Fibroblast of lung (primary cell): ENCODE data around the gene MTHFR. TPM values are rescaled to one million over a fixed set of nuclear protein-coding genes. Genes with fewer than 3 reads are reported as not detected.

Source experiments
- DNase-seq, 2 donors: peaks; one replicate each; pipeline versions ENCODE4 v3.0.0 to v3.0.0-alpha.2; 2010; ENCODE audit warnings: low read depth in 2 of 2
- H2AFZ ChIP-seq: 2 replicates; pipeline ENCODE4 v1.5.1; 2012; ENCODE audit warnings: low read length, control low read depth, inconsistent platforms
- H3K27ac ChIP-seq: 2 replicates; pipeline ENCODE4 v1.5.1; 2011; ENCODE audit warnings: low read length, control low read depth; ENCODE audit not compliant: insufficient read depth
- H3K27me3 ChIP-seq: 2 replicates; pipeline ENCODE4 v1.5.1; 2011; ENCODE audit warnings: mild to moderate bottlenecking, low read length; ENCODE audit not compliant: control insufficient read depth, insufficient read depth
- H3K36me3 ChIP-seq: 2 replicates; pipeline ENCODE4 v1.5.1; 2011; ENCODE audit warnings: low read length; ENCODE audit not compliant: control insufficient read depth, insufficient read depth
- H3K4me1 ChIP-seq: 2 replicates; pipeline ENCODE4 v1.5.1; 2011; ENCODE audit warnings: low read length; ENCODE audit not compliant: control insufficient read depth, insufficient read depth; ENCODE audit errors: extremely low read depth
- H3K4me2 ChIP-seq: 2 replicates; pipeline ENCODE4 v1.5.1; 2011; ENCODE audit warnings: low read length, control low read depth; ENCODE audit not compliant: insufficient read depth; ENCODE audit errors: extremely low read depth
- H3K4me3 ChIP-seq, 4 experiments: fragments of 200-600 bp in 1 of 4; sonication (generic) in 1 of 4; replicated peaks in 1 of 4; 2 replicates each; pipeline ENCODE4 v1.5.1; 2011 to 2016; ENCODE audit warnings: low read length in 4 of 4, low read depth in 3 of 4, mild to moderate bottlenecking in 3 of 4, control low read depth in 2 of 4, inconsistent platforms in 1 of 4, mixed read lengths in 1 of 4; ENCODE audit not compliant: insufficient read depth in 1 of 4; ENCODE audit errors: control extremely low read depth in 1 of 4
- H3K79me2 ChIP-seq: 2 replicates; pipeline ENCODE4 v1.5.1; 2012; ENCODE audit warnings: mild to moderate bottlenecking, low read length, inconsistent platforms; ENCODE audit not compliant: control insufficient read depth, insufficient read depth
- H3K9ac ChIP-seq: 2 replicates; pipeline ENCODE4 v1.5.1; 2011; ENCODE audit warnings: mild to moderate bottlenecking, low read length, control low read depth; ENCODE audit not compliant: insufficient read depth
- H3K9me3 ChIP-seq: 2 replicates; pipeline ENCODE4 v1.5.1; 2012; ENCODE audit warnings: low read depth, low read length; ENCODE audit not compliant: control insufficient read depth, insufficient read depth
- H4K20me1 ChIP-seq: 2 replicates; pipeline ENCODE4 v1.5.1; 2011; ENCODE audit warnings: low read length; ENCODE audit not compliant: control insufficient read depth, insufficient read depth; ENCODE audit errors: extremely low read depth
- EZH2 ChIP-seq: IDR thresholded peaks from 2 replicates; pipeline ENCODE4 v1.5.1; 2012; ENCODE audit warnings: low read length, control low read depth, mild to moderate bottlenecking; ENCODE audit errors: missing control alignments
- polyA plus RNA-seq, 2 donors: library from polyadenylated mRNA; depleted of rRNA in 1 of 2; stranded (reverse) in 1 of 2; unstranded in 1 of 2; fragments of >200 nt; gene quantifications; 2 replicates each; pipeline ENCODE4 v1.2.1, GENCODE V29; 2011 to 2012; ENCODE audit warnings: missing spikeins in 1 of 2
- total RNA-seq: library from RNA; depleted of rRNA; stranded (reverse); fragments of >200 nt; gene quantifications from 2 replicates; pipeline ENCODE4 v1.2.1, GENCODE V29; 2014
- TF ChIP-seq, protein P1 (sequence below), 2 donors: IDR thresholded peaks in 1 of 2; conservative IDR thresholded peaks in 1 of 2; 1 replicate in 1 of 2; 2 replicates in 1 of 2; pipeline ENCODE4 v1.5.1; 2011 to 2012; ENCODE audit warnings: low read length in 2 of 2, control low read depth in 1 of 2, inconsistent platforms in 1 of 2, low read depth in 1 of 2, mild to moderate bottlenecking in 1 of 2

MTHFR gene
- total and polyA plus RNA-seq, 2 donors (not counting 1 experiment from before 2014, with no cell fraction given): 16.3 to 87.4 TPM

DNA sequence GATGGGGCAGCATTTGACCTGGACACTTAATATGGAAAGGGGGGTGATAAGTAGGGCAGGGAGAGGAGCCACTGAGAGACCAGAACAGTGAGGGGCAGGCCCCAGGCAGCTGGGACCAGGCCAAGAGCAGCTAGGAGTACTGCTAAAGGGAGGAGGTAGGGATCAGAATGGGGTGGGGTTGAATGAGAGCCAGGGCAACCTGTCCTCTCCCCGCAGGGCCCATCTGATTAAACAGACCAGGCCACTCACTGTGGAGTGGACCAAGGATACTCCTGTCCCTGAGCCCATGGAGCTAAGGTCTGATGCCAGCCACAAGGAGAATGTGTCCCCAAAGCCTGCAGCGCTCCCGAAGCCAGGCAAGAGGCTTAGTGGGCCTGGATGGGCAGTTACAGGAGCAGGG is 41.6 kb downstream of the MTHFR start:
- Histone ChIP-seq H3K9me3 (no peaks in the 10 kb centered on the region), H3K36me3 (no peaks in the 10 kb centered on the region), H4K20me1 (no peaks in the 10 kb centered on the region), H2AFZ (no peak overlapping the region), H3K4me2 (no peak overlapping the region), H3K27ac (no peak overlapping the region), H3K27me3 (peaks cover 14% of the 10 kb centered on the region), H3K79me2 (no peaks in the 10 kb centered on the region), H3K9ac (no peak overlapping the region), H3K4me1 (no peaks in the 10 kb centered on the region), H3K4me3 (no peak overlapping the region)
- no peak for TF ChIP-seq EZH2
- TF ChIP-seq, protein P1, sequence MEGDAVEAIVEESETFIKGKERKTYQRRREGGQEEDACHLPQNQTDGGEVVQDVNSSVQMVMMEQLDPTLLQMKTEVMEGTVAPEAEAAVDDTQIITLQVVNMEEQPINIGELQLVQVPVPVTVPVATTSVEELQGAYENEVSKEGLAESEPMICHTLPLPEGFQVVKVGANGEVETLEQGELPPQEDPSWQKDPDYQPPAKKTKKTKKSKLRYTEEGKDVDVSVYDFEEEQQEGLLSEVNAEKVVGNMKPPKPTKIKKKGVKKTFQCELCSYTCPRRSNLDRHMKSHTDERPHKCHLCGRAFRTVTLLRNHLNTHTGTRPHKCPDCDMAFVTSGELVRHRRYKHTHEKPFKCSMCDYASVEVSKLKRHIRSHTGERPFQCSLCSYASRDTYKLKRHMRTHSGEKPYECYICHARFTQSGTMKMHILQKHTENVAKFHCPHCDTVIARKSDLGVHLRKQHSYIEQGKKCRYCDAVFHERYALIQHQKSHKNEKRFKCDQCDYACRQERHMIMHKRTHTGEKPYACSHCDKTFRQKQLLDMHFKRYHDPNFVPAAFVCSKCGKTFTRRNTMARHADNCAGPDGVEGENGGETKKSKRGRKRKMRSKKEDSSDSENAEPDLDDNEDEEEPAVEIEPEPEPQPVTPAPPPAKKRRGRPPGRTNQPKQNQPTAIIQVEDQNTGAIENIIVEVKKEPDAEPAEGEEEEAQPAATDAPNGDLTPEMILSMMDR (conservative IDR thresholded peaks at IDR 0.05 in 1 of 2, IDR thresholded peaks at IDR 0.05 in 1 of 2; ENCODE audit: low read depth in 1 of 2, low read length in 2 of 2): no peak
- DNase-seq: no peak

DNA sequence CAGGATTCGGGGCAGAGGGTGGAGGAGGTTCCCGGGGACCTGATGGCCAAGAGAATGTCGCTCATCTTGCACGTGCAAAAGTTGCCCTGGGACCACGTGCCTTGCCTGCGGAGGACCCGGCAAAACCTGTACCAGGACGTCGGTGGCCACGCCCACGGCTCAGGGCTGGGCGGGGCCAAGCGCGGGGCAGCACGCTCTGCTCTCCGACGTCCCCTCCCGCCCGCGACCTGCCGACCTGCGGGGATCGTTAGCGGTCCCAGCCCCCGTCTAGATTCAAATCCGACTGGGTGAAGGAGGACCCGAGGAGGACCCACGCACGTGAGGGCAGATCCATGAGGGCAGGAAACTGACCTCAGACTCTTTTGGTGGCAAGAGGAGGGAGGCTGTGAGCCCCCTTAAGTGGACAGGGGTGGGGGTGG is 43.8 kb downstream of the MTHFR start, which contains the start of gene C1orf167:
C1orf167 (plus strand) TSS at position 206 of the 419 bp plus-strand sequence. CDS start 2,208 bp downstream, outside the sequence.
- Histone ChIP-seq H3K36me3 (no peaks in the 10 kb centered on the region), H3K9ac (no peak within 1 kb of the TSS), H2AFZ (no peak within 1 kb of the TSS), H3K4me2 (no peak within 1 kb of the TSS), H3K27me3 (peaks cover 8% of the 10 kb centered on the region), H3K27ac (no peak within 1 kb of the TSS), H3K4me1 (no peaks in the 10 kb centered on the region), H4K20me1 (no peaks in the 10 kb centered on the region), H3K4me3 (no peak within 1 kb of the TSS), H3K79me2 (no peaks in the 10 kb centered on the region), H3K9me3 (no peaks in the 10 kb centered on the region)
- no peak for TF ChIP-seq EZH2
- TF ChIP-seq, protein P1 (conservative IDR thresholded peaks at IDR 0.05 in 1 of 2, IDR thresholded peaks at IDR 0.05 in 1 of 2; ENCODE audit: low read depth in 1 of 2, low read length in 2 of 2): no peak
- DNase-seq: no peak

DNA sequence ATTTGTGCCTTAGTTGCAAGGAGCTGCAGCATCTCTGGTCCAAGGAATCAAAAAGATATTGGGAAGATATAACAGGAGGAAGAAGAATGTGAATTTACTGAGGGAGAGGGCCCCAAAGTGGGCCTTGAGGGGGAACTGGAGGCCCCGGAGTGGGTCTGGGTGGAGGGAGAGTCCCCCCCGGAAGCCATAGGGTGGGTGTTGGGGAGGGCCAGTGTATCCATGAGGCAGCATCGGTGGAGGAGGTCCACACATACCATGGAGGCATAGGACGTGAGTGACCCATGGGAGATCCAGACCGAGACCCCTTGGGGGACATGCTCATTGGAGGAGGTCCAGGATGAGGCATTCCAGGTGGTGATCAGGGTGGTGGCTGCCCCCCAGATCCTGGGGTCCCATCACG is 44.5 kb downstream of the MTHFR start:
- H4K20me1 ChIP-seq: no peaks in the 10 kb centered on the region
- H3K27ac ChIP-seq: no peak overlapping the region
- no peak overlapping the region for H2AFZ ChIP-seq
- no peaks in the 10 kb centered on the region for H3K36me3 ChIP-seq
- H3K9me3 ChIP-seq: no peaks in the 10 kb centered on the region
- TF ChIP-seq EZH2: no peak
- TF ChIP-seq, protein P1 (conservative IDR thresholded peaks at IDR 0.05 in 1 of 2, IDR thresholded peaks at IDR 0.05 in 1 of 2; ENCODE audit: low read depth in 1 of 2, low read length in 2 of 2): no peak
- H3K27me3 ChIP-seq: peaks cover 8% of the 10 kb centered on the region
- no peak overlapping the region for H3K4me3 ChIP-seq
- no peaks in the 10 kb centered on the region for H3K79me2 ChIP-seq
- no peak overlapping the region for H3K4me2 ChIP-seq
- DNase-seq: no peak
- no peaks in the 10 kb centered on the region for H3K4me1 ChIP-seq
- no peak overlapping the region for H3K9ac ChIP-seq
